ENCODE measurements around the gene SH3BGRL2. TPM values are rescaled to one million over a fixed set of nuclear protein-coding genes. Genes with fewer than 3 reads are reported as not detected.

SH3BGRL2 gene
- total RNA-seq, 3 donors from 2014 or later (not counting 1 experiment from before 2014, with no cell fraction given): 0.68 to 5.8 (median 1.6) TPM

- intact Hi-C loops (cut with micrococcal nuclease): no loop called here
Observed at GRCh38 chr6:79622364-79622763, 8.8 kb upstream of the SH3BGRL2 start.

GRCh38 chr6:79623106-79623505 lies 8.0 kb upstream of the SH3BGRL2 start:
- intact Hi-C loops (cut with micrococcal nuclease): no loop called here
- no peak overlapping the region for H3K4me3 ChIP-seq (ENCODE audit: low read length)
- 92% methylated on average over 5 of the region's 5 CpGs for WGBS (ENCODE audit: insufficient coverage)
- TF ChIP-seq CTCF (IDR thresholded peaks at IDR 0.05): no peak
- Mint-ChIP-seq H3K27me3 (ENCODE audit: low read depth in 2 of 2) (peaks cover 0 to 7% of the 10 kb centered on the region in 2 donors), H3K27ac (no peak overlapping the region), H3K4me1 (no peaks in the 10 kb centered on the region), H3K4me3 (no peak overlapping the region), H3K9me3 (no peaks in the 10 kb centered on the region), H3K36me3 (no peaks in the 10 kb centered on the region)
- no peak overlapping the region for H3K27ac ChIP-seq (ENCODE audit: low read length)
- H3K27me3 ChIP-seq (ENCODE audit: control insufficient read depth, insufficient read depth, low read length): no peaks in the 10 kb centered on the region
- no peaks in the 10 kb centered on the region for H3K4me1 ChIP-seq (ENCODE audit: control insufficient read depth, insufficient read depth, low read length)
- H3K36me3 ChIP-seq (ENCODE audit: control insufficient read depth, insufficient read depth, low read length): no peaks in the 10 kb centered on the region
- DNase-seq (no peak), ATAC-seq (no peak)
- H3K9me3 ChIP-seq (ENCODE audit: control insufficient read depth, insufficient read depth, low read length): no peaks in the 10 kb centered on the region

More at GRCh38 chr6:79622364-79622763, 8.8 kb upstream of the SH3BGRL2 start:
- H3K27ac ChIP-seq (ENCODE audit: low read length): no peak overlapping the region
- Mint-ChIP-seq H3K4me1 (no peaks in the 10 kb centered on the region), H3K36me3 (no peaks in the 10 kb centered on the region), H3K9me3 (no peaks in the 10 kb centered on the region), H3K27me3 (ENCODE audit: low read depth in 2 of 2) (peaks cover 0 to 4% of the 10 kb centered on the region in 2 donors), H3K27ac (no peak overlapping the region), H3K4me3 (no peak overlapping the region)
- H3K4me3 ChIP-seq (ENCODE audit: low read length): no peak overlapping the region
- no peaks in the 10 kb centered on the region for H3K27me3 ChIP-seq (ENCODE audit: control insufficient read depth, insufficient read depth, low read length)
- H3K36me3 ChIP-seq (ENCODE audit: control insufficient read depth, insufficient read depth, low read length): no peaks in the 10 kb centered on the region
- TF ChIP-seq CTCF (IDR thresholded peaks at IDR 0.05): no peak
- H3K9me3 ChIP-seq (ENCODE audit: control insufficient read depth, insufficient read depth, low read length): no peaks in the 10 kb centered on the region
- ATAC-seq (no peak), DNase-seq (no peak)
- WGBS (ENCODE audit: insufficient coverage): 78% methylated on average over 1 of the region's 1 CpG
- no peaks in the 10 kb centered on the region for H3K4me1 ChIP-seq (ENCODE audit: control insufficient read depth, insufficient read depth, low read length)

- Histone ChIP-seq H3K36me3 (ENCODE audit: control insufficient read depth, insufficient read depth, low read length) (no peaks in the 10 kb centered on the region), H3K27me3 (ENCODE audit: control insufficient read depth, insufficient read depth, low read length) (peaks cover 6% of the 10 kb centered on the region), H3K4me3 (ENCODE audit: low read length) (no peak overlapping the region), H3K27ac (ENCODE audit: low read length) (no peak overlapping the region), H3K9me3 (ENCODE audit: control insufficient read depth, insufficient read depth, low read length) (no peaks in the 10 kb centered on the region), H3K4me1 (ENCODE audit: control insufficient read depth, insufficient read depth, low read length) (peaks cover under 1% of the 10 kb centered on the region)
- Mint-ChIP-seq H3K36me3 (no peaks in the 10 kb centered on the region), H3K27ac (no peak overlapping the region), H3K4me1 (peaks cover 0 to 1% of the 10 kb centered on the region in 2 donors), H3K9me3 (peaks cover 0 to 2% of the 10 kb centered on the region in 2 donors), H3K4me3 (no peak overlapping the region), H3K27me3 (ENCODE audit: low read depth in 2 of 2) (peaks cover 16 to 17% of the 10 kb centered on the region in 2 donors)
- ATAC-seq (no peak), DNase-seq (no peak)
- intact Hi-C loops (cut with micrococcal nuclease): no loop called here
- TF ChIP-seq CTCF (IDR thresholded peaks at IDR 0.05): no peak
Observed at GRCh38 chr6:79625746-79626145, 5.4 kb upstream of the SH3BGRL2 start.

- no peak overlapping the region for H3K27ac ChIP-seq (ENCODE audit: low read length)
- ATAC-seq (no peak), DNase-seq (no peak)
- no peak overlapping the region for H3K4me3 Mint-ChIP-seq
- H3K27me3 Mint-ChIP-seq (ENCODE audit: low read depth in 2 of 2): peaks cover 23 to 25% of the 10 kb centered on the region in 2 donors
- peaks cover 11% of the 10 kb centered on the region for H3K27me3 ChIP-seq (ENCODE audit: control insufficient read depth, insufficient read depth, low read length)
- peaks cover 6% of the 10 kb centered on the region for H3K4me1 ChIP-seq (ENCODE audit: control insufficient read depth, insufficient read depth, low read length)
- no peaks in the 10 kb centered on the region for H3K36me3 ChIP-seq (ENCODE audit: control insufficient read depth, insufficient read depth, low read length)
- peaks cover 0 to 6% of the 10 kb centered on the region in 2 donors for H3K4me1 Mint-ChIP-seq
- H3K9me3 Mint-ChIP-seq: peaks cover 0 to 2% of the 10 kb centered on the region in 2 donors
- H3K36me3 Mint-ChIP-seq: no peaks in the 10 kb centered on the region
- WGBS (ENCODE audit: insufficient coverage): 88% methylated on average over 3 of the region's 3 CpGs
- intact Hi-C loops (cut with micrococcal nuclease): no loop called here
- no peak for TF ChIP-seq CTCF (IDR thresholded peaks at IDR 0.05)
- H3K9me3 ChIP-seq (ENCODE audit: control insufficient read depth, insufficient read depth, low read length): no peaks in the 10 kb centered on the region
- H3K27ac Mint-ChIP-seq: no peak overlapping the region
- no peak overlapping the region for H3K4me3 ChIP-seq (ENCODE audit: low read length)
Observed at GRCh38 chr6:79626811-79627210, 4.3 kb upstream of the SH3BGRL2 start.

All from natural killer cell (primary cell).